Measurements from ENCODE around the gene SF3B5.

SF3B5 gene

GRCh38 chr6:144073024-144073423 lies 22.3 kb downstream of the SF3B5 start:
- no peaks in the 10 kb centered on the region for H3K36me3 ChIP-seq (ENCODE audit: insufficient read depth, low read length)
- no peaks in the 10 kb centered on the region for H3K79me2 ChIP-seq (ENCODE audit: insufficient read depth, low read length)
- no peaks in the 10 kb centered on the region for H4K20me1 ChIP-seq (ENCODE audit: insufficient read depth, low read length)
- no peaks in the 10 kb centered on the region for H3K27me3 ChIP-seq (ENCODE audit: insufficient read depth, low read length)
- no peak overlapping the region for H2AFZ ChIP-seq (ENCODE audit: low read length)
- no peak overlapping the region for H3K9ac ChIP-seq (ENCODE audit: low read length)
- TF ChIP-seq, protein P1, sequence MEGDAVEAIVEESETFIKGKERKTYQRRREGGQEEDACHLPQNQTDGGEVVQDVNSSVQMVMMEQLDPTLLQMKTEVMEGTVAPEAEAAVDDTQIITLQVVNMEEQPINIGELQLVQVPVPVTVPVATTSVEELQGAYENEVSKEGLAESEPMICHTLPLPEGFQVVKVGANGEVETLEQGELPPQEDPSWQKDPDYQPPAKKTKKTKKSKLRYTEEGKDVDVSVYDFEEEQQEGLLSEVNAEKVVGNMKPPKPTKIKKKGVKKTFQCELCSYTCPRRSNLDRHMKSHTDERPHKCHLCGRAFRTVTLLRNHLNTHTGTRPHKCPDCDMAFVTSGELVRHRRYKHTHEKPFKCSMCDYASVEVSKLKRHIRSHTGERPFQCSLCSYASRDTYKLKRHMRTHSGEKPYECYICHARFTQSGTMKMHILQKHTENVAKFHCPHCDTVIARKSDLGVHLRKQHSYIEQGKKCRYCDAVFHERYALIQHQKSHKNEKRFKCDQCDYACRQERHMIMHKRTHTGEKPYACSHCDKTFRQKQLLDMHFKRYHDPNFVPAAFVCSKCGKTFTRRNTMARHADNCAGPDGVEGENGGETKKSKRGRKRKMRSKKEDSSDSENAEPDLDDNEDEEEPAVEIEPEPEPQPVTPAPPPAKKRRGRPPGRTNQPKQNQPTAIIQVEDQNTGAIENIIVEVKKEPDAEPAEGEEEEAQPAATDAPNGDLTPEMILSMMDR (IDR thresholded peaks at IDR 0.05; ENCODE audit: low read length), result no peak
- TF ChIP-seq EZH2 (IDR thresholded peaks at IDR 0.05; ENCODE audit: borderline replicate concordance, low read length), result no peak
- no peaks in the 10 kb centered on the region for H3K9me3 ChIP-seq (ENCODE audit: low read length)
- H3K4me1 ChIP-seq (ENCODE audit: insufficient read depth, low read length, severe bottlenecking), result no peaks in the 10 kb centered on the region
- no peak overlapping the region for H3K4me2 ChIP-seq (ENCODE audit: low read length)
- no peaks in the 10 kb centered on the region for H3F3A ChIP-seq (ENCODE audit: insufficient read depth, low read length)
- no peaks in the 10 kb centered on the region for H3K9me2 ChIP-seq (ENCODE audit: low read depth, low read length)
- no peak overlapping the region for H3K4me3 ChIP-seq (ENCODE audit: low read depth, low read length, poor library complexity, severe bottlenecking)
- H3K27ac ChIP-seq (ENCODE audit: low read depth, low read length, poor library complexity, severe bottlenecking), result no peak overlapping the region

- Histone ChIP-seq H3K27me3 (ENCODE audit: insufficient read depth, low read length) (peaks cover 5% of the 10 kb centered on the region; the same call in 1 of the 2 replicates), H3K4me3 (ENCODE audit: low read depth, low read length, poor library complexity, severe bottlenecking) (no peak overlapping the region), H3F3A (ENCODE audit: insufficient read depth, low read length) (no peaks in the 10 kb centered on the region), H2AFZ (ENCODE audit: low read length) (no peak overlapping the region), H3K9me2 (ENCODE audit: low read depth, low read length) (no peaks in the 10 kb centered on the region), H3K9me3 (ENCODE audit: low read length) (no peaks in the 10 kb centered on the region), H3K27ac (ENCODE audit: low read depth, low read length, poor library complexity, severe bottlenecking) (no peak overlapping the region), H4K20me1 (ENCODE audit: insufficient read depth, low read length) (no peaks in the 10 kb centered on the region), H3K36me3 (ENCODE audit: insufficient read depth, low read length) (no peaks in the 10 kb centered on the region), H3K9ac (ENCODE audit: low read length) (no peak overlapping the region), H3K4me1 (ENCODE audit: insufficient read depth, low read length, severe bottlenecking) (peaks cover 10% of the 10 kb centered on the region), H3K79me2 (ENCODE audit: insufficient read depth, low read length) (no peaks in the 10 kb centered on the region), H3K4me2 (ENCODE audit: low read length) (no peak overlapping the region)
- TF ChIP-seq, protein P1 (IDR thresholded peaks at IDR 0.05; ENCODE audit: low read length), result no peak
- TF ChIP-seq EZH2 (IDR thresholded peaks at IDR 0.05; ENCODE audit: borderline replicate concordance, low read length), result no peak
Measured at GRCh38 chr6:144069506-144069905, 25.9 kb downstream of the SF3B5 start.

DNA sequence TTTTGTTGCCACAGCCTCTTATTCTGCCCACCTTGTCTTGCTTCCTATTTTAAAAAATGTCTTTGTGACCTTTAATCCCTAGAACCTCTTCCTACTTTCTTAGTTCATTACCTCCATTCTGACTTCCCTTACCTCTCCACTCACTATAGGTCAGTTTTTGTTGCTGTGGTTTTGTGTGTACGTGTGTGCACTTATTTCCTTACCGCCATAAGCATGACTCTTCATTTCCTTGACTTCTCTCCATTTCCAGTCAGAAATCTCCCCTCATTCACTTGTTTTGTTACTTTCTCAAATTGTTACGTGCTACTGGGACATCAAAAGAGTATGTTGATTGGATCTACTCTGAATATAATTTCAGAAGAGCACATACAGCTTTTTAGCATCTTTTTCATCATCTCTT lies 26.6 kb downstream of the SF3B5 start:
- no peak for TF ChIP-seq EZH2 (IDR thresholded peaks at IDR 0.05; ENCODE audit: borderline replicate concordance, low read length)
- Histone ChIP-seq H3K9me3 (ENCODE audit: low read length) (no peaks in the 10 kb centered on the region), H3K9ac (ENCODE audit: low read length) (no peak overlapping the region), H3K27me3 (ENCODE audit: insufficient read depth, low read length) (peaks cover 5% of the 10 kb centered on the region; the same call in 1 of the 2 replicates), H3K79me2 (ENCODE audit: insufficient read depth, low read length) (no peaks in the 10 kb centered on the region), H3K4me2 (ENCODE audit: low read length) (no peak overlapping the region), H2AFZ (ENCODE audit: low read length) (no peak overlapping the region), H3K27ac (ENCODE audit: low read depth, low read length, poor library complexity, severe bottlenecking) (no peak overlapping the region), H3K36me3 (ENCODE audit: insufficient read depth, low read length) (no peaks in the 10 kb centered on the region), H4K20me1 (ENCODE audit: insufficient read depth, low read length) (no peaks in the 10 kb centered on the region), H3K9me2 (ENCODE audit: low read depth, low read length) (no peaks in the 10 kb centered on the region), H3K4me1 (ENCODE audit: insufficient read depth, low read length, severe bottlenecking) (peaks cover 10% of the 10 kb centered on the region), H3F3A (ENCODE audit: insufficient read depth, low read length) (no peaks in the 10 kb centered on the region), H3K4me3 (ENCODE audit: low read depth, low read length, poor library complexity, severe bottlenecking) (no peak overlapping the region)

- H3K27me3 ChIP-seq (ENCODE audit: insufficient read depth, low read length), result peaks cover 5% of the 10 kb centered on the region; the same call in 1 of the 2 replicates
Measured at GRCh38 chr6:144066741-144067484, 28.5 kb downstream of the SF3B5 start.

More at GRCh38 chr6:144066741-144067484, 28.5 kb downstream of the SF3B5 start:
- H3K36me3 ChIP-seq (ENCODE audit: insufficient read depth, low read length), result no peaks in the 10 kb centered on the region
- H3K27ac ChIP-seq (ENCODE audit: low read depth, low read length, poor library complexity, severe bottlenecking), result no peak overlapping the region
- peaks cover 25% of the 10 kb centered on the region for H3K4me1 ChIP-seq (ENCODE audit: insufficient read depth, low read length, severe bottlenecking)
- H3K9ac ChIP-seq (ENCODE audit: low read length), result no peak overlapping the region
- H4K20me1 ChIP-seq (ENCODE audit: insufficient read depth, low read length), result no peaks in the 10 kb centered on the region
- no peaks in the 10 kb centered on the region for H3F3A ChIP-seq (ENCODE audit: insufficient read depth, low read length)
- no peaks in the 10 kb centered on the region for H3K79me2 ChIP-seq (ENCODE audit: insufficient read depth, low read length)
- no peaks in the 10 kb centered on the region for H3K9me3 ChIP-seq (ENCODE audit: low read length)
- H2AFZ ChIP-seq (ENCODE audit: low read length), result no peak overlapping the region
- H3K9me2 ChIP-seq (ENCODE audit: low read depth, low read length), result no peaks in the 10 kb centered on the region
- no peak for TF ChIP-seq EZH2 (IDR thresholded peaks at IDR 0.05; ENCODE audit: borderline replicate concordance, low read length)
- TF ChIP-seq, protein P1 (IDR thresholded peaks at IDR 0.05; ENCODE audit: low read length), result no peak
- no peak overlapping the region for H3K4me3 ChIP-seq (ENCODE audit: low read depth, low read length, poor library complexity, severe bottlenecking)
- H3K4me2 ChIP-seq (ENCODE audit: low read length), result no peak overlapping the region
